ENCODE data around the gene BRSK2. TPM values are rescaled to one million over a fixed set of nuclear protein-coding genes. Genes with fewer than 3 reads are reported as not detected.

The BRSK2 gene
- total RNA-seq, 1 experiment from 2014 or later: 1.2 TPM

DNA sequence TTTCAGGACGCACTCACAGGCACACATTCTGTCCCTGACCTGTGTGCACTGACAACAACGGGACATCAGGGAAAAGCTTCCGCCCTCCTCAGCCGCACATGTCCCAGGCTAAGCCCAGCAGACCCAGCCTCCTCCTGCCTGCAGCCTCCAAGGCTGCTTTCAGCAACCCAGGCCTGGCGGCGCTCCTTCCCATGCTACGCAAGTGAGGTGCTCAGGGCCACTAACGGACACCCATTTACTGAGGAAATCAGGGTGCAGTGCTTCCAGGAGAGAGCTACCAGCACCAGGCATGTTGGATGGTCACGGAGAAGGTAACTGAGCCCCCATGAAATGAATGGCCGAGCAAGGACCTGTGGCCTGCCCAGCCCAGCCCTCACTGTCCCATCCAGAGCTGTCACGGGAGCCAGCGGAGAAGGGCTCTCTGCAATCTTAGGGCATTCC is 90.0 kb downstream of the BRSK2 start:
- TF ChIP-seq, protein P1, sequence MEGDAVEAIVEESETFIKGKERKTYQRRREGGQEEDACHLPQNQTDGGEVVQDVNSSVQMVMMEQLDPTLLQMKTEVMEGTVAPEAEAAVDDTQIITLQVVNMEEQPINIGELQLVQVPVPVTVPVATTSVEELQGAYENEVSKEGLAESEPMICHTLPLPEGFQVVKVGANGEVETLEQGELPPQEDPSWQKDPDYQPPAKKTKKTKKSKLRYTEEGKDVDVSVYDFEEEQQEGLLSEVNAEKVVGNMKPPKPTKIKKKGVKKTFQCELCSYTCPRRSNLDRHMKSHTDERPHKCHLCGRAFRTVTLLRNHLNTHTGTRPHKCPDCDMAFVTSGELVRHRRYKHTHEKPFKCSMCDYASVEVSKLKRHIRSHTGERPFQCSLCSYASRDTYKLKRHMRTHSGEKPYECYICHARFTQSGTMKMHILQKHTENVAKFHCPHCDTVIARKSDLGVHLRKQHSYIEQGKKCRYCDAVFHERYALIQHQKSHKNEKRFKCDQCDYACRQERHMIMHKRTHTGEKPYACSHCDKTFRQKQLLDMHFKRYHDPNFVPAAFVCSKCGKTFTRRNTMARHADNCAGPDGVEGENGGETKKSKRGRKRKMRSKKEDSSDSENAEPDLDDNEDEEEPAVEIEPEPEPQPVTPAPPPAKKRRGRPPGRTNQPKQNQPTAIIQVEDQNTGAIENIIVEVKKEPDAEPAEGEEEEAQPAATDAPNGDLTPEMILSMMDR (conservative IDR thresholded peaks at IDR 0.05; ENCODE audit: low read depth, low read length): no peak
- TF ChIP-seq EZH2phosphoT487 (IDR thresholded peaks at IDR 0.05; ENCODE audit: borderline replicate concordance, low read length) (no peak), EZH2 (IDR thresholded peaks at IDR 0.05; ENCODE audit: low read length, unreplicated experiment) (no peak)
- no peaks in the 10 kb centered on the region for H3K9me2 ChIP-seq (replicated peaks; ENCODE audit: low read length)
- H3F3A ChIP-seq (ENCODE audit: low read length, unreplicated experiment): no peaks in the 10 kb centered on the region
- ATAC-seq: no peak
- no peak overlapping the region for H2AFZ ChIP-seq (ENCODE audit: low read length)
- CTCF ChIA-PET: no interaction called here
- no peak overlapping the region for H3K4me3 ChIP-seq (ENCODE audit: low read length)
- no peaks in the 10 kb centered on the region for H3K79me2 ChIP-seq (ENCODE audit: low read length)
- H3K36me3 ChIP-seq (ENCODE audit: low read depth, low read length): 0 out of 2 replicates have a peak, but pooled peaks cover 4% of the 10 kb centered on the region
- H4K20me1 ChIP-seq (ENCODE audit: low read length): no peaks in the 10 kb centered on the region
- intact Hi-C loops (cut with micrococcal nuclease): no loop called here
- no peaks in the 10 kb centered on the region for H3K4me1 ChIP-seq (ENCODE audit: insufficient read depth, low read length)
- no peak overlapping the region for H3K4me2 ChIP-seq (ENCODE audit: low read length)
- no TSS peak for BruUV-seq (replicated peaks)
- H3K9me3 ChIP-seq (ENCODE audit: low read length): no peaks in the 10 kb centered on the region
- no peak overlapping the region for H3K27ac ChIP-seq (ENCODE audit: low read length)
- H3K9ac ChIP-seq (ENCODE audit: low read length): no peak overlapping the region
- POLR2A ChIA-PET (ENCODE audit: unreplicated experiment): no interaction called here
- no peak for DNase-seq
- H3K27me3 ChIP-seq (ENCODE audit: low read length): no peaks in the 10 kb centered on the region

DNA sequence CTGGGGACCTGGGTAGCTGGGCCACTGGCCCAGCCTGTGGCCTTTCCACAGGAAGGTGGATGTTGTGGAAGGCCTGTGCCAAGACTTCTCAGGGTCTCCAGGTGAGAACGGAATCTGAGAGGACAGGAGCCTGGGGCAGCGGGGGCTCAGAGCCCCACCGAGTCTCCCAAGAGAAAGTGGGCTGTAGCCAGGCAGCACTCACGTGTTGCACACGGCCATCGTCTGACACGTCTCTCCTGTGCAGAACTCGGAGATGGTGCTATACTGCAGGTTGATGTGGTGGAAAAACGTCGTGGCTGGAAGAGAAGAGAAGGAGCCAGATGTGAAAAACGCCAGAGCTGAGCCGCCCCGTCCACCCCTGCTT is 90.4 kb downstream of the BRSK2 start:
- Histone ChIP-seq H3K4me2 (ENCODE audit: low read length) (no peak overlapping the region), H2AFZ (ENCODE audit: low read length) (no peak overlapping the region), H3F3A (ENCODE audit: low read length, unreplicated experiment) (no peaks in the 10 kb centered on the region), H3K4me1 (ENCODE audit: insufficient read depth, low read length) (no peaks in the 10 kb centered on the region), H3K27ac (ENCODE audit: low read length) (no peak overlapping the region), H3K9me2 (replicated peaks; ENCODE audit: low read length) (no peaks in the 10 kb centered on the region), H3K9ac (ENCODE audit: low read length) (no peak overlapping the region), H3K79me2 (ENCODE audit: low read length) (no peaks in the 10 kb centered on the region), H3K27me3 (ENCODE audit: low read length) (no peaks in the 10 kb centered on the region), H3K9me3 (ENCODE audit: low read length) (no peaks in the 10 kb centered on the region), H3K4me3 (ENCODE audit: low read length) (no peak overlapping the region), H4K20me1 (ENCODE audit: low read length) (no peaks in the 10 kb centered on the region), H3K36me3 (ENCODE audit: low read depth, low read length) (0 out of 2 replicates have a peak, but pooled peaks cover 4% of the 10 kb centered on the region)
- intact Hi-C loops (cut with micrococcal nuclease): no loop called here
- no peak for ATAC-seq
- no peak for DNase-seq
- no TSS peak for BruUV-seq (replicated peaks)
- TF ChIP-seq, protein P1 (conservative IDR thresholded peaks at IDR 0.05; ENCODE audit: low read depth, low read length): no peak
- TF ChIP-seq EZH2 (IDR thresholded peaks at IDR 0.05; ENCODE audit: low read length, unreplicated experiment) (no peak), EZH2phosphoT487 (IDR thresholded peaks at IDR 0.05; ENCODE audit: borderline replicate concordance, low read length) (no peak)
- CTCF ChIA-PET: no interaction called here
- POLR2A ChIA-PET (ENCODE audit: unreplicated experiment): interaction anchor here (0.6 kb wide), 1 partner anchor 218 kb away, joined by 5 read pairs; no protein-coding TSS in a partner anchor

DNA sequence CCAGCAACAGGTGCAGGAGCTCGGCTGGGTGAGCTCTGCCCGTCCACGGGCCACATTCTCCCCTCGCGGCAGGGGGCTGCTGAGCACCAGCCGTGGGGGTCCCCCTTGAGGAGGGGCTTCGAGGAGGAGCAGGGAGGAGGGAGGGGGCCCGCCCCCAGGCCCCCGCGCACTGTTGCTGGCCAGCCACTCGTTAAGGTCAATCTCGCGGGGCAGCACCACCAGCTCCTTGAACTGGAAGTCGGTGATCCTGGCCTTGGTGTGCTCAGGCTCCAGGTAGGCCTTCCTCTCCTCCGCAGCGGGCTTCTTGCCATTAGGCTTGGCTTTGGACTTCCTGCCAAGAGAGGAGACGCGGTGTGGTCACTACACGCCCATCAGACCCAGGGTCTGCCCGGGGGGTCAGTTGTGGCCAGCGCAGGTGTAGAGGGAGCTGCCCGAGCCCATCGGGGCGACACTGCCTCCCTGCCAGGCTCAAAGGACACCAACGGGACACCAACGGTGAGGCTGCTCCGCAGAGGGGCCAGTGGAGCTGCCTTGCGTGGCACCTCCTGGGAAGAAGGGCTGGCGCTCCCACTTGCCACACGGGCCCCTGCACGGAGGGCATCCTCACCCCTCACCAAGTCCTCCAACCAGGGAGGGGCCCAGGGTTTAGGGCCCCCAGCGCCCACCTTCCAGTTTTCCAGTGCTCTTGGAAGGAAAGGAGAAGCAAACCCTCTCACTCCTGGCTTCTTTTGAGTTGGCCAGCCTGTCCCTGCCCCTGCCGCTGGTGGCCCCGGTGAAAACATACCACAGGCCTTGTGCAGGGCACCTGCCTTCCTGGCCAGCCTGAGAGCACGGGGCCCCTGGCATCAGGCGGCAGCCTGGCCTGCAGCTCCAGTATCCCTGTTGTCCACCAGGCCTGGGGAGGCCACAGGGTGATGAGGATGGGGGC is 91.1 kb downstream of the BRSK2 start:
- no peak for ATAC-seq
- Histone ChIP-seq H3K4me1 (ENCODE audit: insufficient read depth, low read length) (no peaks in the 10 kb centered on the region), H3K4me3 (ENCODE audit: low read length) (no peak overlapping the region), H3K4me2 (ENCODE audit: low read length) (no peak overlapping the region), H3F3A (ENCODE audit: low read length, unreplicated experiment) (no peaks in the 10 kb centered on the region), H3K9ac (ENCODE audit: low read length) (no peak overlapping the region), H3K27ac (ENCODE audit: low read length) (no peak overlapping the region), H3K36me3 (ENCODE audit: low read depth, low read length) (0 out of 2 replicates have a peak, but pooled peaks cover 2% of the 10 kb centered on the region), H3K27me3 (ENCODE audit: low read length) (no peaks in the 10 kb centered on the region), H3K9me3 (ENCODE audit: low read length) (no peaks in the 10 kb centered on the region), H4K20me1 (ENCODE audit: low read length) (no peaks in the 10 kb centered on the region), H3K9me2 (replicated peaks; ENCODE audit: low read length) (no peaks in the 10 kb centered on the region), H2AFZ (ENCODE audit: low read length) (no peak overlapping the region), H3K79me2 (ENCODE audit: low read length) (no peaks in the 10 kb centered on the region)
- TF ChIP-seq EZH2phosphoT487 (IDR thresholded peaks at IDR 0.05; ENCODE audit: borderline replicate concordance, low read length): no peak
- TF ChIP-seq EZH2 (IDR thresholded peaks at IDR 0.05; ENCODE audit: low read length, unreplicated experiment): no peak
- TF ChIP-seq, protein P1 (conservative IDR thresholded peaks at IDR 0.05; ENCODE audit: low read depth, low read length): no peak
- intact Hi-C loops (cut with micrococcal nuclease): no loop called here
- ChIA-PET POLR2A (ENCODE audit: unreplicated experiment) (interaction anchor here (0.6 kb wide), 1 partner anchor 219 kb away, joined by 5 read pairs; no protein-coding TSS in a partner anchor), CTCF (no interaction called here)
- DNase-seq: no peak
- no TSS peak for BruUV-seq (replicated peaks)
